Astrocyte (in vitro differentiated cells and primary cell): ENCODE results near the gene GPR162. TPM values are rescaled to one million over a fixed set of nuclear protein-coding genes. Genes with fewer than 3 reads are reported as not detected.

Experiments used
- DNase-seq: peaks from one replicate; pipeline ENCODE4 v3.0.0-alpha.2; 2010; ENCODE audit warnings: low read depth
- FAIRE-seq: peaks from 2 replicates; lab custom pipeline; 2011; peaks lifted over from hg19 to GRCh38; lab: Jason Lieb, UNC
- H2AFZ ChIP-seq: 2 replicates; pipeline ENCODE4 v1.6.0; 2012; ENCODE audit warnings: low read depth, low read length, inconsistent platforms
- H3K27ac ChIP-seq: 2 replicates; pipeline ENCODE4 v1.5.1; 2011; ENCODE audit warnings: low read depth, low read length, inconsistent platforms
- H3K27me3 ChIP-seq: 2 replicates; pipeline ENCODE4 v1.6.0; 2011; ENCODE audit warnings: low read length, inconsistent platforms; ENCODE audit not compliant: insufficient read depth
- H3K36me3 ChIP-seq: 2 replicates; pipeline ENCODE4 v1.5.1; 2011; ENCODE audit warnings: low read length, inconsistent platforms; ENCODE audit not compliant: insufficient read depth
- H3K4me1 ChIP-seq: 2 replicates; pipeline ENCODE4 v1.5.1; 2011; ENCODE audit warnings: low read length, inconsistent platforms; ENCODE audit not compliant: insufficient read depth
- H3K4me2 ChIP-seq: 2 replicates; pipeline ENCODE4 v1.6.0; 2012; ENCODE audit warnings: low read length, inconsistent platforms
- H3K4me3 ChIP-seq: 2 replicates; pipeline ENCODE4 v1.5.1; 2011; ENCODE audit warnings: low read depth, mild to moderate bottlenecking, low read length, inconsistent platforms; ENCODE audit not compliant: insufficient read depth
- H3K79me2 ChIP-seq: 2 replicates; pipeline ENCODE4 v1.6.0; 2012; ENCODE audit warnings: mild to moderate bottlenecking, low read length, inconsistent platforms; ENCODE audit not compliant: insufficient read depth
- H3K9ac ChIP-seq: 2 replicates; pipeline ENCODE4 v1.6.0; 2012; ENCODE audit warnings: mild to moderate bottlenecking, low read length, inconsistent platforms
- H3K9me3 ChIP-seq: 2 replicates; pipeline ENCODE4 v1.5.1; 2012; ENCODE audit warnings: low read depth, mild to moderate bottlenecking, low read length, inconsistent platforms; ENCODE audit not compliant: insufficient read depth
- H4K20me1 ChIP-seq: 2 replicates; pipeline ENCODE4 v1.6.0; 2012; ENCODE audit warnings: low read length, inconsistent platforms; ENCODE audit not compliant: insufficient read depth
- H3K27ac Mint-ChIP-seq: one replicate; pipeline ENCODE4 v1.8.0; 2021; ENCODE audit warnings: mild to moderate bottlenecking, mixed read lengths; ENCODE audit not compliant: unreplicated experiment
- H3K27me3 Mint-ChIP-seq: one replicate; pipeline ENCODE4 v1.8.0; 2021; ENCODE audit warnings: low read depth, mixed read lengths; ENCODE audit not compliant: unreplicated experiment
- H3K36me3 Mint-ChIP-seq: one replicate; pipeline ENCODE4 v1.8.0; 2021; ENCODE audit warnings: low read depth, mixed read lengths; ENCODE audit not compliant: unreplicated experiment
- H3K4me1 Mint-ChIP-seq: one replicate; pipeline ENCODE4 v1.8.0; 2021; ENCODE audit warnings: low read depth, mixed read lengths; ENCODE audit not compliant: unreplicated experiment
- H3K4me3 Mint-ChIP-seq: one replicate; pipeline ENCODE4 v1.8.0; 2021; ENCODE audit warnings: mild to moderate bottlenecking, moderate library complexity, mixed read lengths; ENCODE audit not compliant: unreplicated experiment
- H3K9me3 Mint-ChIP-seq: one replicate; pipeline ENCODE4 v1.8.0; 2021; ENCODE audit warnings: mild to moderate bottlenecking, mixed read lengths; ENCODE audit not compliant: unreplicated experiment
- CTCF ChIP-seq: IDR thresholded peaks from 2 replicates; pipeline ENCODE4 v1.5.1; 2011; ENCODE audit warnings: low read depth, mild to moderate bottlenecking, inconsistent platforms, low read length, moderate library complexity; ENCODE audit not compliant: insufficient read depth
- EZH2 ChIP-seq: IDR thresholded peaks from 2 replicates; pipeline ENCODE4 v1.6.1; 2012; ENCODE audit warnings: mild to moderate bottlenecking, low read length, inconsistent platforms; ENCODE audit not compliant: insufficient read depth
- total RNA-seq: library from RNA; stranded (reverse); gene quantifications from 2 replicates; pipeline ENCODE4 v1.2.1, GENCODE V29; 2021

GPR162 gene
- total RNA-seq, 1 donor from 2014 or later: 6.2 TPM

- Mint-ChIP-seq H3K27me3 (no peaks in the 10 kb centered on the region), H3K27ac (peak overlapping the region; percentile 96), H3K4me3 (peak overlapping the region; percentile 98), H3K36me3 (peaks cover 6% of the 10 kb centered on the region), H3K4me1 (peaks cover 13% of the 10 kb centered on the region), H3K9me3 (no peaks in the 10 kb centered on the region)
- peak overlapping the region; percentile 63 for H2AFZ ChIP-seq
- H3K27me3 ChIP-seq: no peaks in the 10 kb centered on the region
- H3K4me1 ChIP-seq: peaks cover 19% of the 10 kb centered on the region
- peaks cover 29% of the 10 kb centered on the region for H3K79me2 ChIP-seq
- peak overlapping the region; percentile 96 for H3K9ac ChIP-seq
- FAIRE-seq (no peak), DNase-seq (peak; percentile 31)
- peak overlapping the region; percentile 80 for H3K27ac ChIP-seq
- peak overlapping the region; percentile 85 for H3K4me2 ChIP-seq
- H3K9me3 ChIP-seq: no peaks in the 10 kb centered on the region
- TF ChIP-seq CTCF (peak; percentile 12), EZH2 (no peak)
- H3K36me3 ChIP-seq: peaks cover 17% of the 10 kb centered on the region
- H3K4me3 ChIP-seq: peak overlapping the region; percentile 71
- peaks cover 10% of the 10 kb centered on the region for H4K20me1 ChIP-seq
Observed at GRCh38 chr12:6829536-6830220, 8.1 kb downstream of the GPR162 start.

GRCh38 chr12:6830286-6830890 is 8.8 kb downstream of the GPR162 start:
- DNase-seq (no peak), FAIRE-seq (no peak)
- H3K4me1 Mint-ChIP-seq: peaks cover 7% of the 10 kb centered on the region
- H4K20me1 ChIP-seq: peaks cover 14% of the 10 kb centered on the region
- H2AFZ ChIP-seq: no peak overlapping the region
- H3K27ac Mint-ChIP-seq: peak overlapping the region; percentile 69
- no peaks in the 10 kb centered on the region for H3K9me3 Mint-ChIP-seq
- H3K4me2 ChIP-seq: peak overlapping the region; percentile 85
- no peak overlapping the region for H3K27ac ChIP-seq
- H3K36me3 ChIP-seq: peaks cover 17% of the 10 kb centered on the region
- TF ChIP-seq CTCF (no peak), EZH2 (no peak)
- no peaks in the 10 kb centered on the region for H3K27me3 ChIP-seq
- H3K4me1 ChIP-seq: peaks cover 14% of the 10 kb centered on the region
- H3K9me3 ChIP-seq: no peaks in the 10 kb centered on the region
- peak overlapping the region; percentile 96 for H3K9ac ChIP-seq
- peak overlapping the region; percentile 98 for H3K4me3 Mint-ChIP-seq
- peaks cover 29% of the 10 kb centered on the region for H3K79me2 ChIP-seq
- peaks cover 5% of the 10 kb centered on the region for H3K36me3 Mint-ChIP-seq
- H3K4me3 ChIP-seq: no peak overlapping the region
- no peaks in the 10 kb centered on the region for H3K27me3 Mint-ChIP-seq

GRCh38 chr12:6830999-6831398 is 9.4 kb downstream of the GPR162 start:
- Histone ChIP-seq H3K36me3 (peaks cover 18% of the 10 kb centered on the region), H3K4me3 (no peak overlapping the region), H3K27me3 (no peaks in the 10 kb centered on the region), H2AFZ (no peak overlapping the region), H3K9ac (no peak overlapping the region), H3K4me2 (no peak overlapping the region), H4K20me1 (peaks cover 19% of the 10 kb centered on the region), H3K79me2 (peaks cover 29% of the 10 kb centered on the region), H3K4me1 (peaks cover 14% of the 10 kb centered on the region), H3K27ac (no peak overlapping the region), H3K9me3 (no peaks in the 10 kb centered on the region)
- H3K4me3 Mint-ChIP-seq: peak overlapping the region; percentile 72
- no peak for FAIRE-seq
- H3K27ac Mint-ChIP-seq: no peak overlapping the region
- H3K4me1 Mint-ChIP-seq: peaks cover 5% of the 10 kb centered on the region
- DNase-seq: no peak
- no peaks in the 10 kb centered on the region for H3K27me3 Mint-ChIP-seq
- peaks cover 5% of the 10 kb centered on the region for H3K36me3 Mint-ChIP-seq
- H3K9me3 Mint-ChIP-seq: no peaks in the 10 kb centered on the region
- TF ChIP-seq CTCF (no peak), EZH2 (no peak)
